HL-60 (cell line): ENCODE results near the gene CELF1.
A peak's percentile ranks its signal among the peaks of the same experiment; 100 is the strongest.

Source experiments
- DNase-seq, 2 experiments: peaks; one replicate each; pipeline ENCODE4 v3.0.0-alpha.2; 2010 to 2020; ENCODE audit warnings: low read depth in 1 of 2, low spot score in 1 of 2
- H3K27ac ChIP-seq: fragments of 250-450 bp; sonication (Bioruptor Pico); replicated peaks from 2 replicates; pipeline ENCODE4 v1.5.1; 2020; ENCODE audit warnings: mild to moderate bottlenecking, moderate library complexity
- H3K27me3 ChIP-seq: fragments of 250-450 bp; sonication (Bioruptor Pico); 2 replicates; pipeline ENCODE4 v1.5.1; 2021; ENCODE audit warnings: mild to moderate bottlenecking, moderate library complexity; ENCODE audit not compliant: insufficient read depth, poor library complexity, severe bottlenecking
- H3K4me3 ChIP-seq: replicated peaks from 2 replicates; pipeline ENCODE4 v1.5.1; 2011; ENCODE audit warnings: mild to moderate bottlenecking, control low read depth, low read length; ENCODE audit not compliant: insufficient read depth
- GABPA ChIP-seq: IDR thresholded peaks from 2 replicates; pipeline ENCODE4 v1.6.1; 2012; ENCODE audit warnings: low read depth
- POLR2AphosphoS5 ChIP-seq: IDR thresholded peaks from 2 replicates; pipeline ENCODE4 v1.6.1; 2012; ENCODE audit warnings: low read depth
- SPI1 ChIP-seq: IDR thresholded peaks from 2 replicates; pipeline ENCODE4 v1.6.1; 2012; ENCODE audit warnings: low read depth, mild to moderate bottlenecking, borderline replicate concordance
- TF ChIP-seq, protein P1 (sequence below): IDR thresholded peaks from one replicate; pipeline ENCODE4 v1.5.1; 2011; ENCODE audit warnings: low read length, control low read depth, inconsistent platforms; ENCODE audit not compliant: insufficient read depth
- TF ChIP-seq, protein P2 (sequence below): IDR thresholded peaks from 2 replicates; pipeline ENCODE4 v1.6.1; 2012; ENCODE audit warnings: low read depth; ENCODE audit not compliant: insufficient replicate concordance

CELF1 gene

DNA sequence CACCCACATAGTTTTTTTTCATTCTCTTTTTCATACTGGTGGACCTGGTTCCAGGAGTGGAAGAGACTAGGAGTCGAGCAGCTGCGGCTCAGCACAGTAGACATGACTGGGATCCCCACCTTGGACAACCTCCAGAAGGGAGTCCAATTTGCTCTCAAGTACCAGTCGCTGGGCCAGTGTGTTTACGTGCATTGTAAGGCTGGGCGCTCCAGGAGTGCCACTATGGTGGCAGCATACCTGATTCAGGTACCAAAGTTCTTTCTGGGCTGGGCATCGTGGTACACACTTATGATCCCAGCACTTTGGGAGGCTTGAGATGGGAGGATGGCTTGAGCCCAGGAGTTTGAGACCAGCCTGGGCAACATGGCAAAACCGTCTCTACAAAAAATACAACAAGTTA is 16.7 kb upstream of the CELF1 start:
- Histone ChIP-seq H3K4me3 (no peak overlapping the region), H3K27ac (no peak overlapping the region), H3K27me3 (no peaks in the 10 kb centered on the region)
- no peak for TF ChIP-seq POLR2AphosphoS5
- no peak for TF ChIP-seq GABPA
- TF ChIP-seq, protein P1, sequence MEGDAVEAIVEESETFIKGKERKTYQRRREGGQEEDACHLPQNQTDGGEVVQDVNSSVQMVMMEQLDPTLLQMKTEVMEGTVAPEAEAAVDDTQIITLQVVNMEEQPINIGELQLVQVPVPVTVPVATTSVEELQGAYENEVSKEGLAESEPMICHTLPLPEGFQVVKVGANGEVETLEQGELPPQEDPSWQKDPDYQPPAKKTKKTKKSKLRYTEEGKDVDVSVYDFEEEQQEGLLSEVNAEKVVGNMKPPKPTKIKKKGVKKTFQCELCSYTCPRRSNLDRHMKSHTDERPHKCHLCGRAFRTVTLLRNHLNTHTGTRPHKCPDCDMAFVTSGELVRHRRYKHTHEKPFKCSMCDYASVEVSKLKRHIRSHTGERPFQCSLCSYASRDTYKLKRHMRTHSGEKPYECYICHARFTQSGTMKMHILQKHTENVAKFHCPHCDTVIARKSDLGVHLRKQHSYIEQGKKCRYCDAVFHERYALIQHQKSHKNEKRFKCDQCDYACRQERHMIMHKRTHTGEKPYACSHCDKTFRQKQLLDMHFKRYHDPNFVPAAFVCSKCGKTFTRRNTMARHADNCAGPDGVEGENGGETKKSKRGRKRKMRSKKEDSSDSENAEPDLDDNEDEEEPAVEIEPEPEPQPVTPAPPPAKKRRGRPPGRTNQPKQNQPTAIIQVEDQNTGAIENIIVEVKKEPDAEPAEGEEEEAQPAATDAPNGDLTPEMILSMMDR = no peak
- no peak for TF ChIP-seq SPI1
- TF ChIP-seq, protein P2, sequence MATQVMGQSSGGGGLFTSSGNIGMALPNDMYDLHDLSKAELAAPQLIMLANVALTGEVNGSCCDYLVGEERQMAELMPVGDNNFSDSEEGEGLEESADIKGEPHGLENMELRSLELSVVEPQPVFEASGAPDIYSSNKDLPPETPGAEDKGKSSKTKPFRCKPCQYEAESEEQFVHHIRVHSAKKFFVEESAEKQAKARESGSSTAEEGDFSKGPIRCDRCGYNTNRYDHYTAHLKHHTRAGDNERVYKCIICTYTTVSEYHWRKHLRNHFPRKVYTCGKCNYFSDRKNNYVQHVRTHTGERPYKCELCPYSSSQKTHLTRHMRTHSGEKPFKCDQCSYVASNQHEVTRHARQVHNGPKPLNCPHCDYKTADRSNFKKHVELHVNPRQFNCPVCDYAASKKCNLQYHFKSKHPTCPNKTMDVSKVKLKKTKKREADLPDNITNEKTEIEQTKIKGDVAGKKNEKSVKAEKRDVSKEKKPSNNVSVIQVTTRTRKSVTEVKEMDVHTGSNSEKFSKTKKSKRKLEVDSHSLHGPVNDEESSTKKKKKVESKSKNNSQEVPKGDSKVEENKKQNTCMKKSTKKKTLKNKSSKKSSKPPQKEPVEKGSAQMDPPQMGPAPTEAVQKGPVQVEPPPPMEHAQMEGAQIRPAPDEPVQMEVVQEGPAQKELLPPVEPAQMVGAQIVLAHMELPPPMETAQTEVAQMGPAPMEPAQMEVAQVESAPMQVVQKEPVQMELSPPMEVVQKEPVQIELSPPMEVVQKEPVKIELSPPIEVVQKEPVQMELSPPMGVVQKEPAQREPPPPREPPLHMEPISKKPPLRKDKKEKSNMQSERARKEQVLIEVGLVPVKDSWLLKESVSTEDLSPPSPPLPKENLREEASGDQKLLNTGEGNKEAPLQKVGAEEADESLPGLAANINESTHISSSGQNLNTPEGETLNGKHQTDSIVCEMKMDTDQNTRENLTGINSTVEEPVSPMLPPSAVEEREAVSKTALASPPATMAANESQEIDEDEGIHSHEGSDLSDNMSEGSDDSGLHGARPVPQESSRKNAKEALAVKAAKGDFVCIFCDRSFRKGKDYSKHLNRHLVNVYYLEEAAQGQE = no peak
- no peak for DNase-seq

DNA sequence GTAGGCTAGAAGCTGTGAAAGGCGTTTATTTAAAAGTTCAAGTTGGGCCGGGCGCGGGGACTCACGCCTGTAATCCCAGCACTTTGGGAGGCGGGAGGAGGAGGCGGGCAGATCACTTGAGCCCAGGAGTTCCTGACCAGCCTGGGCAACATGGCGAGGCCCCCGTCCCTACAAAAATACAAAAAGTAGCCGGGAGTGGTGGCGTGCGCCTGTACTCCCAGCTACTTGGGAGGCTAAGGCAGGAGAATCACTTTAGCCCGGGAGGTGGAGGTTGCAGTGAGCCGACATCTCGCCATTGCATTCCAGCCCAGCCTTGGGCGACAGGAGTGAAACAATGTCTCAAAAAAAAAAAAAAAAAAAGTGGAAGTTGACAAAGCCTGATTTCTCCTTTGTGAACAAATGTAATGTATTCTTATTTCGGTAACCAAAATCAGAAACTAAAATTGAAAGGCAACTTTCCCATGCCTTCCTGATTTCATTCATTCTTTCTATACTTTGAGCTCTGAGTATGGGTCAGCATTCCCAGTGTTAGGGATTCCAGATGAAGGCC is 13.3 kb upstream of the CELF1 start:
- TF ChIP-seq, protein P2 = no peak
- TF ChIP-seq, protein P1 = no peak
- TF ChIP-seq POLR2AphosphoS5 (no peak), SPI1 (no peak), GABPA (no peak)
- DNase-seq = peak in 1 of 2 experiments; percentile 25
- peak overlapping the region; percentile 72 for H3K27ac ChIP-seq
- H3K27me3 ChIP-seq = no peaks in the 10 kb centered on the region
- H3K4me3 ChIP-seq = peak overlapping the region; percentile 93

DNA sequence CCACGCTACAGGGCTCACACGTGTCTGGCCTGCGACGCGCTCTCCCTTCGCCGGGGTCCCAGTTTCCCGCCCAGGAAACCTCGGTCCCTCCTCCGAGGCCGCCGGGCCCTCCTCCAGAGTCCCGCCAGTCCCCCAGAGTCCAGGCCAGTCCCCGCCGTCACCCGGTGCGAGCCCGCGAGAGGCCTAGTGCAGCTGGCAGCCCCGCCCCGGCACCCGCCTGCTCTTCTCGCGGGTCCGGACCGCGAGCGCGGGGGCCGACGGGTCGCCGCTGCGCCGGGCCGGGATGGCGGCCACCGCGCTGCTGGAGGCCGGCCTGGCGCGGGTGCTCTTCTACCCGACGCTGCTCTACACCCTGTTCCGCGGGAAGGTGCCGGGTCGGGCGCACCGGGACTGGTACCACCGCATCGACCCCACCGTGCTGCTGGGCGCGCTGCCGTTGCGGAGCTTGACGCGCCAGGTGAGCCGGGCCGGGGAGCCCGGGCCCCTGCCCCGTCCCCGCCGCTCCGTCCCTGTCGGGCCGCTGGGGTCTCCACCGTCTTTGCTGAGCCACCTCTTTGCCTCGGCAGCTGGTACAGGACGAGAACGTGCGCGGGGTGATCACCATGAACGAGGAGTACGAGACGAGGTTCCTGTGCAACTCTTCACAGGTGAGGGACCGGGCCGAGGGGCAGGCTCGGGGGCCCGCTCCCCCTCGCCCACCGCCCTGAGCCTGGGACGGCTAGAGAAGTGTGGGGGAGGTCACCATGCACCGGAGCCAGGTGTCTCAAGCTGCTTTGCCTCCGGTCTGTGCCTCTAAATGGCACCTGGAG is 12.6 kb upstream of the CELF1 start, which contains the start of gene PTPMT1:
PTPMT1 (plus strand) TSS at position 260 of the 809 bp plus-strand sequence; CDS start at position 284, 24 bp downstream.
- peak in 1 of 2 experiments; percentile 69 for DNase-seq
- no peaks in the 10 kb centered on the region for H3K27me3 ChIP-seq
- peak within 1 kb of the TSS; percentile 93 for H3K4me3 ChIP-seq
- H3K27ac ChIP-seq = peak within 1 kb of the TSS; percentile 72
- peak; percentile 35 for TF ChIP-seq POLR2AphosphoS5
- TF ChIP-seq, protein P1 = no peak
- no peak for TF ChIP-seq GABPA
- no peak for TF ChIP-seq SPI1
- TF ChIP-seq, protein P2 = no peak
